GM12874 (cell line): Measurements from ENCODE around the gene FAM229A.

Experiments used
- TF ChIP-seq, protein P1 (sequence below): IDR thresholded peaks from 2 replicates; pipeline ENCODE4 v1.5.1; 2011; ENCODE audit warnings: low read depth, mild to moderate bottlenecking, control low read depth, low read length, moderate library complexity; ENCODE audit not compliant: insufficient read depth

Gene FAM229A

DNA sequence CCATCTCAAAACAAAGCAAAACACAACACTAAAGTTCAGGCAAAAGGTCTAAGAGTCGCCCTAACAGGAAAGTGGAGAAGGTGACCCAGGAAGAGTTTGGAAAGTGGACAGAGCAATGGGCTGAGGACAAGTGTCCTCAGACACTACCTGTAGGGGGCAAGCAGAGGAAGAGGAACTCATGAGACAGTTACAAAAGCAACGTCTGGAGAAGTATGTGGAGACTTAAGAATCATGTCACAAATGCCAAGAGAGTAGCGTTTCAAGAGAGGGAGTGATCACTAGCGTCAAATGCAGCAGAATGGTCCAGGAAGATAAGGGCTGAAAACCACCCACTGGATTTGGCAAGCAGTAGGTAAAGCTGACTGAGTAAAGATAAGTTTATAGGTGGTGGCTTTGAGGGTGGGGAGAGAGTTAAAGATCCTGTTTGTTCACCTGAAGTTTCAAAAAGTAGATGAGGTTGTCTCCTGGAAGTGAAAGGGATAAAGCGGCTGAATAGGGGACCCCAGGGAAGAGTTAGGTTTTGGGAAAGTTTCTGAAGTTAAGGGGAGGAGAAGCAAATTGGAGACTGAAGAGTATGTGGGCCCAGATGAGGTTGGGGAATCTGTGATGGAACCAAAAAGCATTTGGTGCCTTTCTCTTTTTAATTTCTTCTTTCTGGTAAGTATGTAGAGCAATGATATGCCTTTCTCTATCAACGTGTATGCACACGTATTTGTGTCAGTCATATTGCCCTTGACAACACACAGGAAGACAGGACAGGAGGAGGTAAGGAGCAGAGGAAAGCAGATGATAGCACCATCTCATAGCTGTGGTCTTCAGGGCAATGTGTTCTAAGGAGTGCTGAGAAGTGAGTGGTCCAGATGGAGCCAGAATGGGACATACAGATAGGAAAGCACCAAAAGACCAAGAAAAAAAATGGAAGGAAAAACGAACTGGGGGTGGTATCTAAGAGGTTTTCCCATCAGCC is 28.9 kb upstream of the FAM229A start:
- TF ChIP-seq, protein P1, sequence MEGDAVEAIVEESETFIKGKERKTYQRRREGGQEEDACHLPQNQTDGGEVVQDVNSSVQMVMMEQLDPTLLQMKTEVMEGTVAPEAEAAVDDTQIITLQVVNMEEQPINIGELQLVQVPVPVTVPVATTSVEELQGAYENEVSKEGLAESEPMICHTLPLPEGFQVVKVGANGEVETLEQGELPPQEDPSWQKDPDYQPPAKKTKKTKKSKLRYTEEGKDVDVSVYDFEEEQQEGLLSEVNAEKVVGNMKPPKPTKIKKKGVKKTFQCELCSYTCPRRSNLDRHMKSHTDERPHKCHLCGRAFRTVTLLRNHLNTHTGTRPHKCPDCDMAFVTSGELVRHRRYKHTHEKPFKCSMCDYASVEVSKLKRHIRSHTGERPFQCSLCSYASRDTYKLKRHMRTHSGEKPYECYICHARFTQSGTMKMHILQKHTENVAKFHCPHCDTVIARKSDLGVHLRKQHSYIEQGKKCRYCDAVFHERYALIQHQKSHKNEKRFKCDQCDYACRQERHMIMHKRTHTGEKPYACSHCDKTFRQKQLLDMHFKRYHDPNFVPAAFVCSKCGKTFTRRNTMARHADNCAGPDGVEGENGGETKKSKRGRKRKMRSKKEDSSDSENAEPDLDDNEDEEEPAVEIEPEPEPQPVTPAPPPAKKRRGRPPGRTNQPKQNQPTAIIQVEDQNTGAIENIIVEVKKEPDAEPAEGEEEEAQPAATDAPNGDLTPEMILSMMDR = no peak

DNA sequence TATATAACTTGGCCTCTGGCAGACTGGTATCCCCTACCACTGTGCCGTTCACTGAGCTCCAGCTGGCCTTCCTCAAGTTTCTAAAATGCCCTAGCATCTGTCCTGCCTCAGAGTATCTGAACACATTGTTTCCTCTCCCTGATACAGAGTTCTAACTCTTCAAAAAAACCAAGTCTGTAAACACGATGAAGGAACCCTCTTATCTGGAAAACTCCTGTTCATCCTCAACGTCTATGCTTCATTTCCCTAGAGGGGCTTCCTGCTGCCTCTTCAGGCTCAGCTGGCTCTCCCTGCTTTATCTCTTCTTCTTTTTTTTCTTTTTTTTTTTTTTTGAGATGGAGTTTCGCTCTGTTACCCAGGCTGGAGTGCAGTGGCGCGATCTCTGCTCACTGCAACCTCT is 26.4 kb upstream of the FAM229A start:
- TF ChIP-seq, protein P1 = no peak

DNA sequence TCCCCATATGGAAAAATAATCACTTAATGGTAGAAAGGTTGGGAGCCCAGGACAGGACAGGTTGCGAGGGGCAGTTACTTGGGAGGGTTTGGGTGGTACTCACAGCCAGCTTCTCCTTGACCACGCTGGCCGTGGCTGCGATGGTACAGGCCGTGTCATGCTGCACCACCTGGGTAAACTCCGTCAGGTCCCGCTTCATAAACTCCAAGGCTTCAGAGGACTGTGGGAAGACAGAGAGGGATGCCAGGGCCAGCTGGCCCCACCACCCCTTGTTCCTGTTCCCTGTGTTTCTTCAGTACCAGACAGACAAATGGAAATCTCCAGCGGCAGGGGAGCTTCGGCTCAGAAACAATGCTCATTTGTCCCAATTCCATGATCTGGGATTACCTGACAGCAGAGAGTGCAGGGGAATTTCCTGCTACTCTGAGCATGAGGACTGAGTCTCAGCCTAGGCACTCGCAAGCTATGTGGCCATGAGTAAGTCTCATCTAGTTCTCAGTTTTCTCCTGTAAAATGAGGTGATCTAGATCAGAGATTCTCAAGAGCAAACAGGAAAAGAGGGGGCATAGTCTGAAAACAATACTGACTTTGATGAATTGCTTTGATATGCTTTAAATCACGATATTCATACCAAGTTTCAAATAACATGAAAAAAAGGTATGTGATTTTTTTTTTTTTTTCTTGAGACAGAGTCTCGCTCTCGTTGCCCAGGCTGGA is 24.5 kb upstream of the FAM229A start:
- TF ChIP-seq, protein P1 = no peak

DNA sequence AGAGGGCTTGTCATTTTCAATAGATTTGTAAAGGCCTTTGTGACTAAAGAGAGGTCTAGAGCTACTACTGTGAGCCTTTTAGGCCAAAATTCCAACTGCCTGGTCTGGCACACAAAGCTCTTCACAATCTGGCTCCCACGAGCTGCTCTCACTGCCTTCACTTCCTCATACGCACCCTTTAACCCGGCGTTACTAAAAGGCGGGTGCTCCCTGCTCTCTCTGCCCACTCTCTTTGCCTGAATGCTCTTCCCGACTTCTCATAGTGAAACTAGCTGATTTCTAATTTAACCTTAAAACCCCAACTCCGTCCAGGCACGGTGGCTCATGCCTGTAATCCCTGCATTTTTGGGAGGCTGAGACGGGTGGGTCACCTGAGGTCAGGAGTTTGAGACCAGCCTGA is 17.8 kb upstream of the FAM229A start:
- TF ChIP-seq, protein P1 = no peak

DNA sequence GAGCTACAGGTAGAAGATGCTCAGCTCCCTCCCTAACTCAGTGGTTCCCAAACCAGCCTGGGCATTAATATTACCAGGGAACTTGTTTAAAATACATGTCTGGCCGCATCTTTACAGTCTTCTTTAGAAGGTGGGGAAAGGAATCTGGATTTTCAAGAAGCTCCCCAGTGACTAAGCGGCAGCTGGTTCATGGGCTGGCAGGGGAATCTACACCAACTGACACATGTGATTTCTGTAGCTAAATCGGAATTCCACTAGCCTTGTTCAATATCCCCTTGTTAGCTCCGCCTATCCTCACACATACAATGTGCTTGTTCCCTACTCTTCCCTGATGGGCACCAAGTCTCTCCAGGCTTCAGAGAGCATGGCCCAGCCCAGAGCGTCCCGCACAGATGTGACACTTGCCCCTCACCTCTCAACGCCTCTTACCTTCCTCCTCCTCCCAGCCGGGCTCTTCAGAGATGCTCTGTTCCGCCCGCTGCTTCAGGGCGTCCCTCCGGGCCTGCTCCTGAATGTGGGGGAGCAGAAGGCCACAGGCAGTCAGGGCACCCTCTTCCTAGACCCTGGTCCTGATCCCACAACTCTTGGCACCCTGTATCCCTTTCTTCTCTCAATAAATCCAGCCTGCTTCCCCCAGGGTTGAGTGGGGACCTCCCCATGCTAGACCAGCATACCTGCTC is 15.4 kb upstream of the FAM229A start:
- TF ChIP-seq, protein P1 = no peak

DNA sequence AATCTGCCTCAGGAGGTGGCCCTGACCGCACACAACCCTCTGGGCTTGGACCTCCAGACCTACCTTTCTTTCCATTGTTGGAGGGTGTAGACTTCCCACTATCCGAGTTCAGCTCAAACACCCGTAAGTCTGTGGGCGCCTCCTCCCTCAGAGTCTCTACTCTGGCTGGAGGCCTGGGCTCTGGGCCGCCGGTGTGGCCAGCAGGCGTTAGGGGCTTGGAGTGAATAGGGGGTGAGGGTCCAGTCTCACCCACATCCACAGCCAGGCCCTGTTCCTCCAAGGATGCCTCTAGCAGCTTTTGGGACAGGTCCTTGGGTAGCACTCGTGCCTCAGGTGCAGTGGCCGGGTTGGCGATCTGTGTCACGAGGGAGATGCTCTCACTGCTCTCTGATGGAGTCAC is 13.9 kb upstream of the FAM229A start:
- TF ChIP-seq, protein P1 = no peak
